DOHH2 (cell line): ENCODE results near the gene PSMB4.

Experiments used
- H3F3A ChIP-seq: fragments of 200-600 bp; sonication (generic), shearing (Covaris generic); 2 replicates; pipeline ENCODE4 v1.6.0; 2016; ENCODE audit warnings: antibody characterized with exemption, mild to moderate bottlenecking; ENCODE audit not compliant: control insufficient read depth, insufficient read depth
- H3K27ac ChIP-seq: fragments of 200-600 bp; sonication (generic); 2 replicates; pipeline ENCODE4 v1.5.1; 2014; ENCODE audit warnings: low read depth, mild to moderate bottlenecking, low read length, moderate library complexity
- H3K27me3 ChIP-seq: fragments of 200-600 bp; sonication (generic); 2 replicates; pipeline ENCODE4 v1.6.1; 2014; ENCODE audit warnings: mild to moderate bottlenecking, low read length, mixed read lengths; ENCODE audit not compliant: control insufficient read depth
- H3K36me3 ChIP-seq: fragments of 200-600 bp; sonication (generic); 2 replicates; pipeline ENCODE4 v1.6.1; 2014; ENCODE audit warnings: mild to moderate bottlenecking, low read length, moderate library complexity, mixed read lengths; ENCODE audit not compliant: control insufficient read depth
- H3K4me1 ChIP-seq: fragments of 200-600 bp; sonication (generic); 2 replicates; pipeline ENCODE4 v1.6.1; 2014; ENCODE audit warnings: mild to moderate bottlenecking, low read length, mixed read lengths; ENCODE audit not compliant: control insufficient read depth
- H3K4me2 ChIP-seq: fragments of 200-600 bp; sonication (generic); 2 replicates; pipeline ENCODE4 v1.6.0; 2014; ENCODE audit warnings: mild to moderate bottlenecking, low read length, moderate library complexity
- H3K4me3 ChIP-seq: fragments of 200-600 bp; sonication (generic); 2 replicates; pipeline ENCODE4 v1.5.1; 2014; ENCODE audit warnings: mild to moderate bottlenecking, low read length, mixed read lengths
- H3K79me2 ChIP-seq: fragments of 200-600 bp; sonication (generic); 2 replicates; pipeline ENCODE4 v1.6.1; 2014; ENCODE audit warnings: mild to moderate bottlenecking, low read length, mixed read lengths; ENCODE audit not compliant: control insufficient read depth
- H3K9me2 ChIP-seq: fragments of 200-600 bp; sonication (generic); replicated peaks from 2 replicates; pipeline ENCODE4 v1.6.1; 2014; ENCODE audit warnings: mild to moderate bottlenecking, low read length, mixed read lengths; ENCODE audit not compliant: control insufficient read depth
- H3K9me3 ChIP-seq: fragments of 200-600 bp; sonication (generic); 2 replicates; pipeline ENCODE4 v1.6.1; 2014; ENCODE audit warnings: antibody characterized with exemption, low read length, mixed read lengths; ENCODE audit not compliant: control insufficient read depth, insufficient read depth
- H4K20me1 ChIP-seq: fragments of 200-600 bp; sonication (generic); 2 replicates; pipeline ENCODE4 v1.6.0; 2014; ENCODE audit warnings: low read depth, mild to moderate bottlenecking, antibody characterized with exemption, low read length, moderate library complexity; ENCODE audit not compliant: control insufficient read depth, insufficient read depth
- CTCF ChIP-seq: fragments of 200-600 bp; sonication (generic); IDR thresholded peaks from one replicate; pipeline ENCODE4 v1.5.1; 2014; ENCODE audit warnings: antibody characterized with exemption, mild to moderate bottlenecking, low read depth, low read length; ENCODE audit not compliant: poor library complexity, severe bottlenecking
- EZH2phosphoT487 ChIP-seq: fragments of 200-600 bp; sonication (generic); IDR thresholded peaks from 2 replicates; pipeline ENCODE4 v1.6.1; 2017; ENCODE audit warnings: borderline replicate concordance, mild to moderate bottlenecking, antibody characterized with exemption, low read length, moderate library complexity, mixed read lengths

PSMB4 gene

GRCh38 chr1:151371370-151372057 lies 27.9 kb upstream of the PSMB4 start:
- no peaks in the 10 kb centered on the region for H3K36me3 ChIP-seq
- H3K9me2 ChIP-seq, result no peaks in the 10 kb centered on the region
- H4K20me1 ChIP-seq, result no peaks in the 10 kb centered on the region
- H3K27ac ChIP-seq, result no peak overlapping the region
- H3F3A ChIP-seq, result no peaks in the 10 kb centered on the region
- no peak overlapping the region for H3K4me2 ChIP-seq
- no peaks in the 10 kb centered on the region for H3K79me2 ChIP-seq
- TF ChIP-seq CTCF, result no peak
- TF ChIP-seq EZH2phosphoT487, result no peak
- H3K27me3 ChIP-seq, result no peaks in the 10 kb centered on the region
- H3K4me3 ChIP-seq, result no peak overlapping the region
- H3K4me1 ChIP-seq, result no peaks in the 10 kb centered on the region
- H3K9me3 ChIP-seq, result no peaks in the 10 kb centered on the region

- Histone ChIP-seq H4K20me1 (no peaks in the 10 kb centered on the region), H3K79me2 (no peaks in the 10 kb centered on the region), H3K4me2 (no peak within 1 kb of the TSS), H3K4me3 (no peak within 1 kb of the TSS), H3K36me3 (no peaks in the 10 kb centered on the region), H3K9me2 (no peaks in the 10 kb centered on the region), H3F3A (no peaks in the 10 kb centered on the region), H3K4me1 (no peaks in the 10 kb centered on the region), H3K27me3 (no peaks in the 10 kb centered on the region), H3K9me3 (no peaks in the 10 kb centered on the region), H3K27ac (no peak within 1 kb of the TSS)
- TF ChIP-seq EZH2phosphoT487, result no peak
- no peak for TF ChIP-seq CTCF
These were observed 27.1 kb upstream of the PSMB4 start, which contains the start of gene SELENBP1 for GRCh38 chr1:151372058-151372934. TSS of gene SELENBP1 (minus strand) at chr1:151372705. CDS start at chr1:151372641, 64 bp downstream.

GRCh38 chr1:151373196-151373595 lies 26.2 kb upstream of the PSMB4 start:
- H3K27me3 ChIP-seq, result peaks cover 3% of the 10 kb centered on the region; the same call in 1 of the 2 replicates
- H3K9me3 ChIP-seq, result no peaks in the 10 kb centered on the region
- H3K27ac ChIP-seq, result no peak overlapping the region
- no peaks in the 10 kb centered on the region for H3F3A ChIP-seq
- TF ChIP-seq EZH2phosphoT487, result no peak
- no peak for TF ChIP-seq CTCF
- no peaks in the 10 kb centered on the region for H3K4me1 ChIP-seq
- H3K4me3 ChIP-seq, result no peak overlapping the region
- no peaks in the 10 kb centered on the region for H3K36me3 ChIP-seq
- H3K4me2 ChIP-seq, result no peak overlapping the region
- no peaks in the 10 kb centered on the region for H3K9me2 ChIP-seq
- no peaks in the 10 kb centered on the region for H4K20me1 ChIP-seq
- H3K79me2 ChIP-seq, result no peaks in the 10 kb centered on the region
